ENCODE measurements around the gene RANGAP1. TPM values are rescaled to one million over a fixed set of nuclear protein-coding genes. Genes with fewer than 3 reads are reported as not detected.

RANGAP1 gene
- total RNA-seq, 4 donors from 2014 or later: 112 to 120 (median 114) TPM

DNA sequence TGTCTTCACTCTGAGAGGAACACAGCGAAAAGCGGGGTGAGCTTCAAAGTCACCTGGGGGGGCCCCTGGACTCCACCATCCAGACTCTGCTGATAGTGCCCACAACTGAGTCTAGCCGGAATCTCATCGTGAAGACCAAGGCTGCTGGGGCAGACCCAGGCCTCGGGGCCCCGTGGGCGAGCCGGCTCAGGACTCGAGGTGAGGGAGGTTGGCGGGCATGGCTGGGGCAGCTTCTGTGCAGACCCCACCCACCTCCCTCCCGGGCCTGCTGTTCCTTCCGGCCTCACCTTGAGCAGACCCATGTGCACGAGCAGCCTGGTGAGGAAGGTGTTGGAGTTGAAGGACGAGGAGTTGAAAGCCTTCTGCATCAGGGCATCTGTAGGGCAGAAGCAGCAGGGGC is 36.5 kb downstream of the RANGAP1 start:
- H3K4me3 ChIP-seq: no peak overlapping the region
- H3K4me1 ChIP-seq: no peaks in the 10 kb centered on the region
- peaks cover 88% of the 10 kb centered on the region for H3K36me3 ChIP-seq
- H3K27ac ChIP-seq: no peak overlapping the region
- H3K9me3 ChIP-seq: no peaks in the 10 kb centered on the region
- no peak for DNase-seq (ENCODE audit: low spot score in 2 of 2)
- WGBS: 94% methylated on average over 9 of the region's 14 CpGs
- H3K27me3 ChIP-seq: no peaks in the 10 kb centered on the region
- TF ChIP-seq EP300 (IDR thresholded peaks at IDR 0.05) (no peak), POLR2AphosphoS5 (IDR thresholded peaks at IDR 0.05) (no peak)
- TF ChIP-seq, protein P1, sequence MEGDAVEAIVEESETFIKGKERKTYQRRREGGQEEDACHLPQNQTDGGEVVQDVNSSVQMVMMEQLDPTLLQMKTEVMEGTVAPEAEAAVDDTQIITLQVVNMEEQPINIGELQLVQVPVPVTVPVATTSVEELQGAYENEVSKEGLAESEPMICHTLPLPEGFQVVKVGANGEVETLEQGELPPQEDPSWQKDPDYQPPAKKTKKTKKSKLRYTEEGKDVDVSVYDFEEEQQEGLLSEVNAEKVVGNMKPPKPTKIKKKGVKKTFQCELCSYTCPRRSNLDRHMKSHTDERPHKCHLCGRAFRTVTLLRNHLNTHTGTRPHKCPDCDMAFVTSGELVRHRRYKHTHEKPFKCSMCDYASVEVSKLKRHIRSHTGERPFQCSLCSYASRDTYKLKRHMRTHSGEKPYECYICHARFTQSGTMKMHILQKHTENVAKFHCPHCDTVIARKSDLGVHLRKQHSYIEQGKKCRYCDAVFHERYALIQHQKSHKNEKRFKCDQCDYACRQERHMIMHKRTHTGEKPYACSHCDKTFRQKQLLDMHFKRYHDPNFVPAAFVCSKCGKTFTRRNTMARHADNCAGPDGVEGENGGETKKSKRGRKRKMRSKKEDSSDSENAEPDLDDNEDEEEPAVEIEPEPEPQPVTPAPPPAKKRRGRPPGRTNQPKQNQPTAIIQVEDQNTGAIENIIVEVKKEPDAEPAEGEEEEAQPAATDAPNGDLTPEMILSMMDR (IDR thresholded peaks at IDR 0.05): no peak

DNA sequence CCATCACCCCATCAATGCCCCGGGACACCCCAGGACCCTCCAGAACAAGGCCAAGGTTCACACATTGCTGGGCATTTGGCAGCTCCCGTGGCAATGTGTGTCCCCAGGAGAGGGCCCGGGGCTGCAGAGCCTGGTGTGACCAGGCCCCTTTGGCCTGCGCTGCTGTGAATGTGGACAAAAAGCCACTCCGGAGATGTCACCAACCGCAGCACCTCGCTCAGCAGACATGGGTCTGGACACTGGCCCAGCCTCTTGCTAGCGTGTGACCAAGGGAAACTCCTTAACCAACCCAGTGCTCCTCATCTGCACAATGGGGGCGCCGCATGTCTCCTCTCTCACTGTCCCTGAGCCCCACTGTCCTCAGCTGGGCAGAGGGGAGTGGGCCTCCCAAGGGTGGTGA is 37.2 kb downstream of the RANGAP1 start:
- no peaks in the 10 kb centered on the region for H3K4me1 ChIP-seq
- DNase-seq (ENCODE audit: low spot score in 2 of 2): no peak
- WGBS: 92% methylated on average over 2 of the region's 10 CpGs
- no peak overlapping the region for H3K27ac ChIP-seq
- no peaks in the 10 kb centered on the region for H3K27me3 ChIP-seq
- no peak overlapping the region for H3K4me3 ChIP-seq
- TF ChIP-seq POLR2AphosphoS5 (IDR thresholded peaks at IDR 0.05): no peak
- TF ChIP-seq, protein P1 (IDR thresholded peaks at IDR 0.05): no peak
- no peak for TF ChIP-seq EP300 (IDR thresholded peaks at IDR 0.05)
- H3K9me3 ChIP-seq: no peaks in the 10 kb centered on the region
- peaks cover 81% of the 10 kb centered on the region for H3K36me3 ChIP-seq

DNA sequence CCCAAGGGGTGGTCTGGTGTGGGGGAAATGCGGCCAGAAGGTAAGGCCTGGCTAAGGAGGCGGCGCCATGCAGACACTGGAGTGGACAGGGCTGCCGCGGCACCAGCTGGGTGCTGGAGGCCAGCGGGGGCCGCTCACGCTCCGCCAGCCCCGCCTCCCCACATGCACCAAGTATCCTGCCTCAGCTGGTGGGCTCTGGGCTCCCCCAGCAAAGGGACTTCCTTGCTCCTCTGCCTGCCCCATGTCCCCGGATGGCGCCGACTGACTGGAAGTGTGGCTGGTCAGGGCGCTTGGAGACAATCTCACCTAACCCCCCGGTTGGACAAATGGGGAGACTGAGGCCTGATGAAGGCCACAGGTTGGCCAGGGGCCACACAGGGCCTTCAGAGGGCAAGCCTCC is 37.7 kb downstream of the RANGAP1 start:
- no peaks in the 10 kb centered on the region for H3K27me3 ChIP-seq
- no peak for DNase-seq (ENCODE audit: low spot score in 2 of 2)
- 94% methylated on average over 12 of the region's 15 CpGs for WGBS
- no peak for TF ChIP-seq EP300 (IDR thresholded peaks at IDR 0.05)
- no peak for TF ChIP-seq POLR2AphosphoS5 (IDR thresholded peaks at IDR 0.05)
- TF ChIP-seq POLR2A (IDR thresholded peaks at IDR 0.05): no peak
- TF ChIP-seq, protein P1 (IDR thresholded peaks at IDR 0.05): no peak
- H3K4me3 ChIP-seq: no peak overlapping the region
- H3K36me3 ChIP-seq: peaks cover 77% of the 10 kb centered on the region
- H3K4me1 ChIP-seq: no peaks in the 10 kb centered on the region
- H3K9me3 ChIP-seq: no peaks in the 10 kb centered on the region
- H3K27ac ChIP-seq: no peak overlapping the region

DNA sequence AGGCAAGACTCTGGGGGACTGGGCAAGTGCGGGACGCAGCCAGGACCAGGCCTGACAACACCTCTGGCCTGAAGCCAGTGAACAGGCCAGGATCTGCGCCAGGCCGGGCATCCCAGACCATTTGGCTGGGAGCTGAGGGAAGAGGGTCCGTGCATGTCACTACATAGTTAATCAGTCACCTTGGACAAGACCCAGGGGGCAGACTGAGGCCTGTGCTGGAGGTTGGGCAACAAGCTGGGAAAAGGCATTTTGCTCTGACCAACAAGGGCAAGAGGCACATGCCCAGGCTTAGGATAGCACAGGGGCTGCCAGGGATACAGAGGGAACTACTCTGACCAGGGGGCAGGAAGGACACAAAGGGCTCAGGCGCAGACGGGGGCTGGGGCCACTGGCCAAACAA is 38.3 kb downstream of the RANGAP1 start:
- Histone ChIP-seq H3K27me3 (no peaks in the 10 kb centered on the region), H3K27ac (no peak overlapping the region), H3K4me1 (no peaks in the 10 kb centered on the region), H3K9me3 (no peaks in the 10 kb centered on the region), H3K36me3 (peaks cover 71% of the 10 kb centered on the region), H3K4me3 (no peak overlapping the region)
- whole genome bisulfite sequencing: 100% methylated on average over 1 of the region's 7 CpGs
- no peak for DNase-seq (ENCODE audit: low spot score in 2 of 2)
- TF ChIP-seq POLR2AphosphoS5 (IDR thresholded peaks at IDR 0.05) (no peak), POLR2A (IDR thresholded peaks at IDR 0.05) (no peak)

DNA sequence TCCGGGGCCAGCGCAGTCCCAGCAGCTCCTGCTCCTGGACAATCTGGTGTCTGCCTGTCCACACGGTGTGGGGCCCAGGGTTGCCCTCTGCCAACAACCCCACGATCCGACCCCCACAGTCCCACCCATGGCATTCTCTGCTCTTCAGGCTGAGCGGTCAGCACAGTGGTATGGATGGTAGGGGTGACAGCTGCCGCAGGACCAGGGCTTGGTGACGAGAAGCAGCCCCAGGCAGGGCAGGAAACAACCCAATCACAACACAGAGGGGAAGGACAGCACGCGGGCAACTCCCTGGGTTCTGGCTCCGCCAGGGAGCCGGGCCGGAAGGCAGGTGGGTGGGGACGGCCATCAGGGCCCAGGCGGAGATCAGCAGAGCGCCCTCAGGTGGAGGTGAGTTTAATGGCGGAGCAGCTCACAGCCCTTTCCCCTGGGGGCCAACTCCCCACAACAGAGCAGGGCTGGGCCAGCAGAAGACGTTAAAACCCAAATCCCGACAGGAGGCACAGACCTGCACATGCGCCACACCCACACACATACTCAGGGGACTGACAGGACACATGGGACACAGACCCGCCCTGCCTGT is 40.0 kb downstream of the RANGAP1 start:
- Histone ChIP-seq H3K27me3 (no peaks in the 10 kb centered on the region), H3K36me3 (peaks cover 54% of the 10 kb centered on the region), H3K27ac (no peak overlapping the region), H3K4me3 (no peak overlapping the region), H3K4me1 (no peaks in the 10 kb centered on the region), H3K9me3 (no peaks in the 10 kb centered on the region)
- no peak for DNase-seq (ENCODE audit: low spot score in 2 of 2)
- WGBS: 72% methylated on average over 14 of the region's 21 CpGs
- TF ChIP-seq POLR2A (IDR thresholded peaks at IDR 0.05) (no peak), EP300 (IDR thresholded peaks at IDR 0.05) (no peak), POLR2AphosphoS5 (IDR thresholded peaks at IDR 0.05) (no peak)
- TF ChIP-seq, protein P1 (IDR thresholded peaks at IDR 0.05): no peak

DNA sequence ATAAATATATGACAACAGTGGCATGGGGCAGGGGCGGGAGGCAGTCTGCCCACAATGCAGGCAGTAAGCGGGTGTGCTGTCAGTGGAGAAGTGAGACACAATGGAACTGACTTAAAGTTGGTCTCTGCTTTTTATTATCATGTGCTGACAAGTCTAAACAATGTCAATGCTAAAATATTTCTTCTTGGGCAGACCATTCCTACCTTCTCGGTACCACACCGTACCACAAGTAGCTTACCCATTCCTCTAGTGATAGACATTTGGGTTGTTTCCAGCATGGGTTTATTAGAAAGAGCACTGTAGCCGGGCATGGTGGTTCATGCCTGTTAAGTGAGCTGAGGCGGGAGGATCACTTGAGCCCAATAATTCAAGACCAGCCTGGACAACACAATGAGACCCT is 42.6 kb downstream of the RANGAP1 start:
- 82% methylated on average over 6 of the region's 6 CpGs for WGBS
- no peak for TF ChIP-seq EP300 (IDR thresholded peaks at IDR 0.05)
- TF ChIP-seq, protein P1 (IDR thresholded peaks at IDR 0.05): no peak
- Histone ChIP-seq H3K27me3 (no peaks in the 10 kb centered on the region), H3K4me3 (no peak overlapping the region), H3K9me3 (no peaks in the 10 kb centered on the region), H3K4me1 (peaks cover 8% of the 10 kb centered on the region), H3K36me3 (peaks cover 27% of the 10 kb centered on the region), H3K27ac (no peak overlapping the region)
- DNase-seq (ENCODE audit: low spot score in 2 of 2): no peak
